Endodermal cell (in vitro differentiated cells): ENCODE results near the gene MRPL24. TPM values are rescaled to one million over a fixed set of nuclear protein-coding genes. Genes with fewer than 3 reads are reported as not detected.

Experiments
- DNase-seq: peaks from one replicate; pipeline ENCODE4 v3.0.0-alpha.2; 2017
- H3K27ac ChIP-seq: 2 replicates; pipeline ENCODE4 v1.5.1; 2013; ENCODE audit warnings: mild to moderate bottlenecking, low read depth, low read length, moderate library complexity
- H3K27me3 ChIP-seq: 2 replicates; pipeline ENCODE4 v1.6.1; 2013; ENCODE audit warnings: mild to moderate bottlenecking, low read length, moderate library complexity; ENCODE audit not compliant: insufficient read depth, control insufficient read depth, poor library complexity, severe bottlenecking
- H3K36me3 ChIP-seq: 2 replicates; pipeline ENCODE4 v1.7.0; 2013; ENCODE audit warnings: mild to moderate bottlenecking, low read length, moderate library complexity; ENCODE audit not compliant: control insufficient read depth, insufficient read depth
- H3K4me1 ChIP-seq: one replicate; pipeline ENCODE4 v1.7.0; 2013; ENCODE audit warnings: low read length; ENCODE audit not compliant: control insufficient read depth, insufficient read depth
- H3K4me3 ChIP-seq: 2 replicates; pipeline ENCODE4 v1.5.1; 2013; ENCODE audit warnings: mild to moderate bottlenecking, low read length, moderate library complexity
- H3K9ac ChIP-seq: 2 replicates; pipeline ENCODE4 v1.6.1; 2013; ENCODE audit warnings: mild to moderate bottlenecking, low read length, moderate library complexity; ENCODE audit not compliant: poor library complexity, severe bottlenecking; ENCODE audit errors: extremely low read depth
- H3K9me3 ChIP-seq: 2 replicates; pipeline ENCODE4 v1.6.1; 2013; ENCODE audit warnings: mild to moderate bottlenecking, low read length, moderate library complexity; ENCODE audit not compliant: control insufficient read depth
- H3K27ac Mint-ChIP-seq: 2 replicates; pipeline ENCODE4 v1.8.0; 2020; ENCODE audit warnings: mixed read lengths
- H3K27me3 Mint-ChIP-seq: 2 replicates; pipeline ENCODE4 v1.8.0; 2021; ENCODE audit warnings: mild to moderate bottlenecking, mixed read lengths; ENCODE audit not compliant: insufficient read depth
- H3K36me3 Mint-ChIP-seq: 2 replicates; pipeline ENCODE4 v1.8.0; 2020; ENCODE audit warnings: low read depth, mixed read lengths
- H3K4me1 Mint-ChIP-seq: 2 replicates; pipeline ENCODE4 v1.8.0; 2020; ENCODE audit warnings: mixed read lengths
- H3K4me3 Mint-ChIP-seq: 2 replicates; pipeline ENCODE4 v1.8.0; 2020; ENCODE audit warnings: mild to moderate bottlenecking, moderate library complexity, mixed read lengths
- H3K9me3 Mint-ChIP-seq: 2 replicates; pipeline ENCODE4 v1.8.0; 2020; ENCODE audit warnings: mild to moderate bottlenecking, mixed read lengths
- CTCF ChIP-seq: fragments of 200-600 bp; sonication (generic); conservative IDR thresholded peaks from 2 replicates; pipeline ENCODE4 v1.5.0; 2021; ENCODE audit warnings: antibody characterized with exemption, mild to moderate bottlenecking
- WGBS, 2 experiments: methylation state at CpG; one replicate each; pipeline versions ENCODE4 v1.1.5 to v1.1.7; 2013; ENCODE audit warnings: missing lambda C conversion rate in 2 of 2, mixed read lengths in 1 of 2; ENCODE audit not compliant: insufficient coverage in 1 of 2, insufficient read length in 1 of 2; 5-methylcytosine and 5-hydroxymethylcytosine counted together
- total RNA-seq, 2 donors: library from RNA; stranded (reverse); fragmentation: NEBNext Ultra II Directional in 1 of 2; extraction: Animal tissue kit (Norgen Biotek cat#: 25700) in 1 of 2; gene quantifications; 2 replicates in 1 of 2; 3 replicates in 1 of 2; pipeline ENCODE4 v1.2.1, GENCODE V29; 2021

Gene MRPL24
- total RNA-seq, 2 donors from 2014 or later: 32.2 to 35.5 TPM

DNA sequence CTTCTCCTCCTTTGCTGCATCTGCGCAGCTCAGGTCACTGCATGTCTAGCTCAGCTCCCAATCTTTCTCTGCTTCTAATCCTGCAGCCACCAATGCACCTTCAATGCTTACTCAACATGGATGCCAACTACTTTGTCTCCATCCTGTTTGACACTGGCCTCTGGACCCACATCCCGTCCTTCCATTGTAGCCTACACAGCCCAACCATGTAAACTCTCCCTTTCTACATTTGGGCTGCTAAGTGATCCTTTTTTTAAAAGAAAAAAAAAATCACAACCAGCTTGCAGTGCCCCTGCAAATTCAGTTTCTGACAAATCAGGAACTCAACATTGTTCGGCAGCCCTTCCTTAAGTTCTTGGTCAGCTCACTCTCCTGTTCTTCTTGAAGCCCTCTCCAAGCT, 26.1 kb downstream of the MRPL24 start:
- WGBS, 2 experiments: 94 to 96% methylated on average over 3 of the region's 3 CpGs
- no peak overlapping the region for H3K4me3 ChIP-seq

DNA sequence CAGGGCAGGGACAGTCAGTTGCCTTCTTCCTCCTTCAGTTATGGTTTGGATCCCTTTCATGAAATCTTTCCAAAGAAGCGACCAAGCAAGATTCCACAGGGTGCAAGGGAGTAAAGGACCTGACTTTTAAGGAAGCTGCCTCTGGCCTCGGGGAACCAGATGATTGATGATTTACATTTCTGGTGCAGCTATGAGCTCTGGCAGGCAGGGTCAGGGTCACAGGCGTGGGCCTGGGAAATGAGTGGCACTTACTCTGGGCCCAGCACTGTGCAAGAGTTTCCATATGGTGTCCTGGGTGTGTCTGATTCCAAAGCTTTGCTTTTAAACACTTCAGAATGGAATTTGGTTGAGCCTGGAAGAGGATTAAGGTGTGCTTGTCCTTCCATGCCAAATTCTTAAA, 28.3 kb downstream of the MRPL24 start:
- 84 to 88% methylated on average over 3 of the region's 3 CpGs for WGBS, 2 experiments
- Histone ChIP-seq H3K4me1 (peaks cover 18% of the 10 kb centered on the region), H3K9ac (no peak overlapping the region), H3K9me3 (no peaks in the 10 kb centered on the region), H3K27ac (no peak overlapping the region), H3K4me3 (no peak overlapping the region), H3K36me3 (no peaks in the 10 kb centered on the region), H3K27me3 (no peaks in the 10 kb centered on the region)
- Mint-ChIP-seq H3K9me3 (no peaks in the 10 kb centered on the region), H3K27ac (peak overlapping the region; percentile 63), H3K36me3 (no peaks in the 10 kb centered on the region), H3K4me1 (peaks cover 36% of the 10 kb centered on the region), H3K4me3 (no peak overlapping the region), H3K27me3 (no peaks in the 10 kb centered on the region)
- TF ChIP-seq CTCF: no peak
- DNase-seq: no peak

More for the DNA sequence above, 26.1 kb downstream of the MRPL24 start:
- no peak overlapping the region for H3K27ac ChIP-seq
- TF ChIP-seq CTCF: no peak
- Mint-ChIP-seq H3K36me3 (no peaks in the 10 kb centered on the region), H3K9me3 (no peaks in the 10 kb centered on the region), H3K27me3 (no peaks in the 10 kb centered on the region), H3K4me3 (no peak overlapping the region), H3K27ac (no peak overlapping the region), H3K4me1 (peaks cover 14% of the 10 kb centered on the region)
- no peak for DNase-seq
- H3K27me3 ChIP-seq: no peaks in the 10 kb centered on the region
- peaks cover 6% of the 10 kb centered on the region for H3K4me1 ChIP-seq
- H3K9me3 ChIP-seq: no peaks in the 10 kb centered on the region
- no peak overlapping the region for H3K9ac ChIP-seq
- H3K36me3 ChIP-seq: no peaks in the 10 kb centered on the region

DNA sequence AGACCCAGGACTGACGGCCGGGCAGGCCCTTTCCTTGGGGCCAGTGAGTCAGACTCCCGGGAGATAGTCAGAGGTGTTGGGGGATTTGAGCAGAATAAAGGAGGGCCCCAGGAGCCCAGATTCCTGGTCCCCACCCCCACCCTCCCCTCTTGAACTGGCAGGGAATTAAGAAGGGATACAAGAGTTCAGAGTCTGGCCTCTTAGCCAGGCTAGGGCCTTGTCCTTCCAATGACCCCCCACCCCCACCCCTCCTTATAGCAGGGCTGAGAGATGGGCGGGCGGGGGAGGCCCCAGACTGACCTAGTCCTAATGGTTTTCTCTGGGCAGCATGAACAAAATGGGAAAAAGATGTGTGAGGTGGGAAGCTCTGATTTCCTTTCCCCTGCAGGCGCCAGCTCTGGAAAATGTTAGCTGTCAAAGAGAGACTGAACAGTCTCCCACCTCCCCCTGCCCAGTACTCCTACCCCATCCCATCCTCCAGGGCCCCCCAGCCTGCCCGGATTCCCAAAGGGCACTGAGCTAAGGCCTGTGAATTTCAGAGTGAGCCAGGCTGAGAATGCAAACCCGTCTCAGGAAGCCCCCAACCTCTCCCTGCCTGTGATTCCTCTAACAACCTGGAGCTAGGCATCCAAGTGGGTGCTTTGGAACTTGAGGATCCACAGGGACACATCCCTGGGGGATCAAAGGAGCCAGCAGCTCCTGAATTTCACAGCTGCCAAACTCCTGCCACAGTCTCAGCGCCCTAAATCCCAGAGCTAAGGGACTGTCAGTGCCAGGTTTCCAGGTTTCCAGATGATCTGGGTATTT, 29.7 kb downstream of the MRPL24 start:
- peaks cover 43% of the 10 kb centered on the region for H3K4me1 Mint-ChIP-seq
- no peaks in the 10 kb centered on the region for H3K27me3 Mint-ChIP-seq
- DNase-seq: peak; percentile 75
- H3K36me3 Mint-ChIP-seq: no peaks in the 10 kb centered on the region
- TF ChIP-seq CTCF: no peak
- Histone ChIP-seq H3K27me3 (no peaks in the 10 kb centered on the region), H3K36me3 (no peaks in the 10 kb centered on the region), H3K4me3 (no peak overlapping the region), H3K4me1 (peaks cover 18% of the 10 kb centered on the region), H3K9ac (no peak overlapping the region), H3K27ac (no peak overlapping the region), H3K9me3 (no peaks in the 10 kb centered on the region)
- no peaks in the 10 kb centered on the region for H3K9me3 Mint-ChIP-seq
- H3K27ac Mint-ChIP-seq: no peak overlapping the region
- WGBS, 2 experiments: 69% methylated on average over 8 of the region's 9 CpGs; no CpG with 5 or more reads in 1 of the 2 experiments
- H3K4me3 Mint-ChIP-seq: no peak overlapping the region
